Measurements from ENCODE around the gene PTPRA. TPM values are rescaled to one million over a fixed set of nuclear protein-coding genes. Genes with fewer than 3 reads are reported as not detected.

PTPRA gene, protein sequence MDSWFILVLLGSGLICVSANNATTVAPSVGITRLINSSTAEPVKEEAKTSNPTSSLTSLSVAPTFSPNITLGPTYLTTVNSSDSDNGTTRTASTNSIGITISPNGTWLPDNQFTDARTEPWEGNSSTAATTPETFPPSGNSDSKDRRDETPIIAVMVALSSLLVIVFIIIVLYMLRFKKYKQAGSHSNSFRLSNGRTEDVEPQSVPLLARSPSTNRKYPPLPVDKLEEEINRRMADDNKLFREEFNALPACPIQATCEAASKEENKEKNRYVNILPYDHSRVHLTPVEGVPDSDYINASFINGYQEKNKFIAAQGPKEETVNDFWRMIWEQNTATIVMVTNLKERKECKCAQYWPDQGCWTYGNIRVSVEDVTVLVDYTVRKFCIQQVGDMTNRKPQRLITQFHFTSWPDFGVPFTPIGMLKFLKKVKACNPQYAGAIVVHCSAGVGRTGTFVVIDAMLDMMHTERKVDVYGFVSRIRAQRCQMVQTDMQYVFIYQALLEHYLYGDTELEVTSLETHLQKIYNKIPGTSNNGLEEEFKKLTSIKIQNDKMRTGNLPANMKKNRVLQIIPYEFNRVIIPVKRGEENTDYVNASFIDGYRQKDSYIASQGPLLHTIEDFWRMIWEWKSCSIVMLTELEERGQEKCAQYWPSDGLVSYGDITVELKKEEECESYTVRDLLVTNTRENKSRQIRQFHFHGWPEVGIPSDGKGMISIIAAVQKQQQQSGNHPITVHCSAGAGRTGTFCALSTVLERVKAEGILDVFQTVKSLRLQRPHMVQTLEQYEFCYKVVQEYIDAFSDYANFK
- total RNA-seq (2022) (29.3 TPM in 2 replicates), Bru-seq, nascent RNA (percentile 72 among the genes with signal in this experiment), BruChase-seq, experiment 1, labeled RNA remaining after a 6-hour chase (percentile 72 among the genes with signal in this experiment), BruChase-seq, experiment 2, labeled RNA remaining after a 2-hour chase (percentile 69 among the genes with signal in this experiment)
- long read RNA-seq, transcript PTPRA-201 (23 exons, 3,725 nt): major isoform, 48 of 102 reads
- long read RNA-seq, partial matches to known transcripts: 3 of 102 reads
- long read RNA-seq, other reads (novel, unspliced or antisense): 48 of 102 reads

DNA sequence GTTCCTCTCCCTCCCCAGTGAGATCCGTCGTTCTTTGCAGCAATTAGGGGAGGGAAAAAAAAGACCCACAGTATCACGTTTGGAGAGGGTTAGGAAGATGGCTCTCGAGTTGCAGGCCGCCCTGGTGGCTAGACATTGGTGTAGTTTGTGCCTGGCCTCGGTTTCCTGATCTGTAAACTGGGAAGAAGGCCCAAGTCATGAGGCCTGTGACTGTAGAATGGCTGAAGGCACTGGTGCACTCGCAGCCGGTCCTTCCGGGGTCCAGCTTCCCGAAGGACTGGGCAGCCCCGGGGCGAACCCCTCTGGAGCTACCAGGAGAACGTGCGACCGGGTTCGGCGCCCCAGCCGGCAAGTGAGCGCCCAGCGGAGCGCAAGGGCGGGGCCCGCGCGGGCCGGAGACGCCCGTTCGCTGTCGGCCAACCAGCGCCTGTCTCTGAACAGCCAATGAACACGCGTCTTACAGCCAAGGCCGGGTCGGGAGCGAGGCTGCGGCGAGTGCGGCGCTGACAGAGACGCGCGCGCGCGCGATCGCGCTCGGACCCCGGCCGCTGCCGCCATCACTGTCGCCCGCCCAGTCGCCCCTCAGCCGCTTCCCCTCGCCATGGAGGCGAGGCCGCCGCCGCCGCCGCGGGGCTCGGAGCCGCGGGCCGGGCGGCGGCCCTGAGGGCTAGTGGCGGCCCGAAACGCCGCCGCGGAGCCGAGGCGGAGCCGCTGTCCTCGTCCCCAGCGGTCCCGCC lies at the start of gene PTPRA:
TSS of gene PTPRA (plus strand) at position 472 of the 737 bp plus-strand sequence. CDS start 90,797 bp downstream, outside the sequence.
- TF ChIP-seq, protein P1, sequence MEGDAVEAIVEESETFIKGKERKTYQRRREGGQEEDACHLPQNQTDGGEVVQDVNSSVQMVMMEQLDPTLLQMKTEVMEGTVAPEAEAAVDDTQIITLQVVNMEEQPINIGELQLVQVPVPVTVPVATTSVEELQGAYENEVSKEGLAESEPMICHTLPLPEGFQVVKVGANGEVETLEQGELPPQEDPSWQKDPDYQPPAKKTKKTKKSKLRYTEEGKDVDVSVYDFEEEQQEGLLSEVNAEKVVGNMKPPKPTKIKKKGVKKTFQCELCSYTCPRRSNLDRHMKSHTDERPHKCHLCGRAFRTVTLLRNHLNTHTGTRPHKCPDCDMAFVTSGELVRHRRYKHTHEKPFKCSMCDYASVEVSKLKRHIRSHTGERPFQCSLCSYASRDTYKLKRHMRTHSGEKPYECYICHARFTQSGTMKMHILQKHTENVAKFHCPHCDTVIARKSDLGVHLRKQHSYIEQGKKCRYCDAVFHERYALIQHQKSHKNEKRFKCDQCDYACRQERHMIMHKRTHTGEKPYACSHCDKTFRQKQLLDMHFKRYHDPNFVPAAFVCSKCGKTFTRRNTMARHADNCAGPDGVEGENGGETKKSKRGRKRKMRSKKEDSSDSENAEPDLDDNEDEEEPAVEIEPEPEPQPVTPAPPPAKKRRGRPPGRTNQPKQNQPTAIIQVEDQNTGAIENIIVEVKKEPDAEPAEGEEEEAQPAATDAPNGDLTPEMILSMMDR (IDR thresholded peaks at IDR 0.05; ENCODE audit: unreplicated experiment): no peak
- Mint-ChIP-seq H3K27me3 (ENCODE audit: insufficient read depth, unreplicated experiment) (no peaks in the 10 kb centered on the region), H3K27ac (ENCODE audit: low read depth, unreplicated experiment) (peak within 1 kb of the TSS; percentile 23), H3K36me3 (ENCODE audit: insufficient read depth, unreplicated experiment) (peaks cover 5% of the 10 kb centered on the region), H3K9me3 (ENCODE audit: unreplicated experiment) (no peaks in the 10 kb centered on the region), H3K4me3 (ENCODE audit: unreplicated experiment) (peak within 1 kb of the TSS; percentile 91), H3K4me1 (ENCODE audit: insufficient read depth, unreplicated experiment) (peaks cover 37% of the 10 kb centered on the region)
- BruUV-seq (replicated peaks): TSS peak; percentile 37
- intact Hi-C loops (cut with micrococcal nuclease): loop anchor here (1.0 kb wide), 1 partner anchor 128 kb away; no protein-coding TSS in a partner anchor
- DNase-seq (ENCODE audit: unreplicated experiment): peak; percentile 89
- ChIA-PET POLR2A (interaction anchor here (0.6 to 1.4 kb wide), 14 partner anchors 9 to 336 kb away, joined by 3 to 7 read pairs (median 3); partner anchors contain the start of genes ITPA and NOP56), CTCF (interaction anchor here (0.6 to 1.2 kb wide), 6 partner anchors 11 to 379 kb away, joined by 3 to 7 read pairs (median 3); no protein-coding TSS in a partner anchor)

DNA sequence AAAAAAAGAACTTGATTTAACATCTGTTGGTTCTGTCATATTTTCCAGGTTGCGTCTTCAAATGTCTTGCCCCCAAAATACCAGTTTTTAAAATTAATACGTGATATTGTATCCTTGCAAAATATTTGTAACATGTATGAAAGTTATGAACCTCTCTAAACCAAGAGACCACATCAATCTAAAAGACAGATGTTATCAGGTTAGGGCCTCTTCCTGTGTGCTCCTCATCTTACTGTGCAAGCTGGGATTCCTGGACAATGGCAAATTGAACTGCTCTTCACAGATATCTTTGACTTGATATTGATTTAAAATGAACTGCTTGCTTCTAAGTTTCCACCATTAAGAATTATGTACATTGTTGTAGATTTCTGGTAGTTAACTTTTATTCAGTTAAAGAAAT lies 47.5 kb upstream of the PTPRA start:
- POLR2A ChIA-PET: no interaction called here
- H3K27me3 Mint-ChIP-seq (ENCODE audit: insufficient read depth, unreplicated experiment): peaks cover 47% of the 10 kb centered on the region
- no peaks in the 10 kb centered on the region for H3K9me3 Mint-ChIP-seq (ENCODE audit: unreplicated experiment)
- DNase-seq (ENCODE audit: unreplicated experiment): no peak
- no peak overlapping the region for H3K27ac Mint-ChIP-seq (ENCODE audit: low read depth, unreplicated experiment)
- TF ChIP-seq, protein P1 (IDR thresholded peaks at IDR 0.05; ENCODE audit: unreplicated experiment): no peak
- no peaks in the 10 kb centered on the region for H3K36me3 Mint-ChIP-seq (ENCODE audit: insufficient read depth, unreplicated experiment)
- BruUV-seq (replicated peaks): no TSS peak
- intact Hi-C loops (cut with micrococcal nuclease): no loop called here
- no peaks in the 10 kb centered on the region for H3K4me1 Mint-ChIP-seq (ENCODE audit: insufficient read depth, unreplicated experiment)
- no peak overlapping the region for H3K4me3 Mint-ChIP-seq (ENCODE audit: unreplicated experiment)
- CTCF ChIA-PET: no interaction called here

DNA sequence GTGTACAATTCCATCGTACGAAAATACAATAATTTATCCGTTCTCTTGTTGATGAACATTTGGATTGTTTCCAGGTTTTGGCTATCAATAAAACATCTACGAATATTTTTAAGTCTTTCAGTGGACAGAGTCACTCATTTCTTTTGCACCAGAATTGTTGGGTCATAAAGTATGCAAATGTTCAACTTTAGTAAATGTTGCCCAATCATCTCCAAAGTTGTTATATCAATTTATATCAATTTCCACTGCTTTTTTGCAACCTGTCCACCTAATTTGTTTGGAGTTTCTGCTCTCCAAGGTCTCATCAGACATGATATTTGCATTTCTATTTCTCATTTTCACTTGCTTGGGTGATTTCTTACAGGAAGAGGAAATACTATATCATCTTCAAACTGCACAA lies 46.6 kb upstream of the PTPRA start:
- Mint-ChIP-seq H3K27ac (ENCODE audit: low read depth, unreplicated experiment) (no peak overlapping the region), H3K4me1 (ENCODE audit: insufficient read depth, unreplicated experiment) (no peaks in the 10 kb centered on the region), H3K9me3 (ENCODE audit: unreplicated experiment) (no peaks in the 10 kb centered on the region), H3K27me3 (ENCODE audit: insufficient read depth, unreplicated experiment) (peaks cover 47% of the 10 kb centered on the region), H3K36me3 (ENCODE audit: insufficient read depth, unreplicated experiment) (no peaks in the 10 kb centered on the region), H3K4me3 (ENCODE audit: unreplicated experiment) (no peak overlapping the region)
- ChIA-PET CTCF (interaction anchor here (0.8 kb wide), 1 partner anchor 155 kb away, joined by 3 read pairs; no protein-coding TSS in a partner anchor), POLR2A (interaction anchor here (1.1 kb wide), 1 partner anchor 13 kb away, joined by 3 read pairs; no protein-coding TSS in a partner anchor)
- no peak for DNase-seq (ENCODE audit: unreplicated experiment)
- TF ChIP-seq, protein P1 (IDR thresholded peaks at IDR 0.05; ENCODE audit: unreplicated experiment): no peak
- no TSS peak for BruUV-seq (replicated peaks)
- intact Hi-C loops (cut with micrococcal nuclease): no loop called here
